Amygdala (tissue), 56 donors: ENCODE measurements around the gene TREML2.
"Not testable (repeated sequence)": the region's sequence is repeated elsewhere in the genome, so short reads cannot be mapped to it uniquely, and the experiment has no call there.

Experiments used
- DNase-seq, 56 donors: peaks; one replicate each; lab custom pipeline; 2025; lab: John Stamatoyannopoulos, UW

The TREML2 gene, protein sequence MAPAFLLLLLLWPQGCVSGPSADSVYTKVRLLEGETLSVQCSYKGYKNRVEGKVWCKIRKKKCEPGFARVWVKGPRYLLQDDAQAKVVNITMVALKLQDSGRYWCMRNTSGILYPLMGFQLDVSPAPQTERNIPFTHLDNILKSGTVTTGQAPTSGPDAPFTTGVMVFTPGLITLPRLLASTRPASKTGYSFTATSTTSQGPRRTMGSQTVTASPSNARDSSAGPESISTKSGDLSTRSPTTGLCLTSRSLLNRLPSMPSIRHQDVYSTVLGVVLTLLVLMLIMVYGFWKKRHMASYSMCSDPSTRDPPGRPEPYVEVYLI

GRCh38 chr6:41200901-41201763 is at the start of gene TREML2:
Gene TREML2 (minus strand): TSS chr6:41201149. CDS start chr6:41201008, 141 bp downstream.
- DNase-seq = no peak

GRCh38 chr6:41247882-41248705 is 47.1 kb upstream of the TREML2 start:
- DNase-seq = no peak

- DNase-seq = no peak
Observed at GRCh38 chr6:41247288-41247865, 46.4 kb upstream of the TREML2 start.

DNA sequence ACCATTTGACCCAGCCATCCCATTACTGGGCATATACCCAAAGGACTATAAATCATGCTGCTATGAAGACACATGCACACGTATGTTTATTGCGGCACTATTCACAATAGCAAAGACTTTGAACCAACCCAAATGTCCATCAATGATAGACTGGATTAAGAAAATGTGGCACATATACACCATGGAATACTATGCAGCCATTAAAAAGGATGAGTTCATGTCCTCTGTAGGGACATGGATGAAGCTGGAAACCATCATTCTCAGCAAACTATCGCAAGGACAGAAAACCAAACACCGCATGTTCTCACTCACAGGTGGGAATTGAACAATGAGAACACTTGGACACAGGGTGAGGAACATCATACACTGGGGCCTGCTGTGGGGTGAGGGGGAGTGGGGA is 45.6 kb upstream of the TREML2 start:
- not testable (repeated sequence) for DNase-seq

- no peak for DNase-seq
Observed at GRCh38 chr6:41239467-41240159, 38.7 kb upstream of the TREML2 start.

DNA sequence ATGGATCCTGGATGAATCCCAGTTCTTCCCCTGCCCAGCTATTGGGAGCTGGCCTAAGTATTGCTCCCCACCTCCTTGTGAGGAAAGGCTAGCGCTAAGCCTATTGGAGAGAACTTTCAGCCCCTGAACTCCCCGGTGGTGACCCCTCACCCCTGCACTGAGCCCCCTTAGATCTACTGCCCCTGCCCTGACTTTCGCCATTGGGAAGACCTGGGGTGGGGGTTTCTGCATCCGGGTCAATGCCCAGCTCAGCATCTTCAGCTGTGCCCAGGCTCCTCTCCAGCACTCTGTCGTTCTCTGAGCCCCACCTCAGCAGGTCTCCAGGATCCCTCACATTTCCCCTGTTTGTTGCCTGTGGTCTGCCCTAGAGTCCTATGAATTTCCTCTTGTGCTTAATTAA is 36.2 kb upstream of the TREML2 start:
- DNase-seq = no peak

GRCh38 chr6:41236276-41236675 is 35.3 kb upstream of the TREML2 start:
- no peak for DNase-seq

- DNase-seq = no peak
Observed at GRCh38 chr6:41232667-41233066, 31.7 kb upstream of the TREML2 start.

GRCh38 chr6:41231246-41231645 is 30.3 kb upstream of the TREML2 start:
- DNase-seq = no peak

DNA sequence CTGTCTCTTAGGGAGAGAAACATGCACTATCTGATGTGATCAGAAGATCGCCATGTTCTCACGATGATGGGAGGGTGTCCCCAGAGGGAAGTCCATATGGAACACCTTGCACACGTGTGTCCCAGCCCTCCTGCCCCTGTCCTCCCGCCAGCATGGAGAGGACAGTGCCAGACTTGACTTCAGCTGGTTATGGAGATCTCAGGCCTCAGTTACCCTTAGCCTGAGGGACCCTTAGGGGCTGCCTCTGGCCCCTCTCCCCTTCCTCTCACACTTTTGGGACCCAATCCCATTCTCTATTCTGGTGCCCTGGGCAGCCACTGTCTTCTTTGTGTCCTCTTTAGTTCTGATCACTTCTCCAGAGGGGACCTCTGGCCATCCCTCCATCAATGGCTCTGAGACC is 28.8 kb upstream of the TREML2 start:
- no peak for DNase-seq

- DNase-seq = no peak
Observed at GRCh38 chr6:41228616-41229015, 27.7 kb upstream of the TREML2 start.

DNA sequence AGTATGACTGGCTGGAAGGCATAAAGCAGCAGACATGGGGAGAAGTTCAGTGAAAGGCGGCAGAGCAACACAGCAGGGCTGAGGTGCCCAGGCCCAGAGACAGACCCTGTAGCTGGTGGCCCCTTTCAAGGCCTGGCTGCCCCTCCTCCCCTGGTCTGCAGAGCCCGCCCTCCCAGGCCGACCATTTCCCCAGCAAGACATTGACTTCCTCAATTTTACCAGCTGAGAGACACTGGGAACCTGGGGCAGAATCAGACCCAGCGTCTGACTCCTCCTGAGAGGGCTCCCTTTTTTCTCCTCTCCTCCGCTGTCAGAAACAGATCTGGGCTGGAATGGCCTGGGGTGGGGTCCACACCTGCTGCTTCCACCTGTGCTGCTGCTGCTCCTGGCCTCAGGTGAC is 27.1 kb upstream of the TREML2 start, which contains the start of gene TREML4:
Gene TREML4 (plus strand): TSS at position 254 of the 400 bp plus-strand sequence. CDS start 79 bp downstream, at position 333.
- DNase-seq = no peak

- DNase-seq = no peak
Observed at GRCh38 chr6:41226752-41227151, 25.8 kb upstream of the TREML2 start.

DNA sequence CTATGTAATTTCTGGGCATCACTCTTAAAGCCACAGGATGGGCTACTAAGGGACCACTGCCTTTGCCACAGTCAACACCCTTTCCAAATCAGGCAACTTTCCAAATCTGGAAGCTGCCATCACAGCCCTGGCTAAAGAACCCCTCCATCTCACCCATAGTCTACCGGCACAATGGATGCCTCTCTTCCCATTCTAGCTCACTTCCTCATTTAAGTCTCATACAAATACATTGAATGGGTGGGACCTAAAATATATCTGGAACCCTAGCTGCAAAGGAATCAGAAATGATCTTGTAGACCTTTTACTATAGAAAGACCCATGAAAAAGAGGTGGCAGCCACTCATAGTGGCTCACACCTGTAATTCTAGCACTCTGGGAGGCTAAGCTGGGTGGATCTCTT is 23.9 kb upstream of the TREML2 start:
- DNase-seq = no peak

- DNase-seq = no peak
Observed at GRCh38 chr6:41222513-41222912, 21.6 kb upstream of the TREML2 start.

DNA sequence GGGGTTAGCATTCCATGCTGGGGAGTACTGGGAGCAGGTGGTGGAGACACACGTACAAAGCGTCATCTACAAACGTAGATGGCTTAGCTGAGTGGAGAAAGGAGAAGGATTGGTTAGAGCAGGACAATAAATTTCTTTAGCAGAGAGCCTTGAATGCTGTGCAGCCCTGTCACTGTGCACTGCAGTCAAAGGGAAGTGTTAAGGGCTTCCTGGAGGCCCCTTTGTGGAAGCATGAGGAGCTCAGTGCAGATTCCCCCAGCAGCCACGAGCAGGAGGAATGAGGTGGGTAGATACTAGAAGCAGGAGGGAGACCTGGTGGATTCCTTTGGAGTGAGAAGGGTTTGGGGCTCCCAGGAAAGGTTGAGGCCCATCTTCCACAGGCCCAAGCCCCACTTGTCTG is 21.1 kb upstream of the TREML2 start:
- no peak for DNase-seq

- DNase-seq = no peak
Observed at GRCh38 chr6:41216616-41217015, 15.7 kb upstream of the TREML2 start.

DNA sequence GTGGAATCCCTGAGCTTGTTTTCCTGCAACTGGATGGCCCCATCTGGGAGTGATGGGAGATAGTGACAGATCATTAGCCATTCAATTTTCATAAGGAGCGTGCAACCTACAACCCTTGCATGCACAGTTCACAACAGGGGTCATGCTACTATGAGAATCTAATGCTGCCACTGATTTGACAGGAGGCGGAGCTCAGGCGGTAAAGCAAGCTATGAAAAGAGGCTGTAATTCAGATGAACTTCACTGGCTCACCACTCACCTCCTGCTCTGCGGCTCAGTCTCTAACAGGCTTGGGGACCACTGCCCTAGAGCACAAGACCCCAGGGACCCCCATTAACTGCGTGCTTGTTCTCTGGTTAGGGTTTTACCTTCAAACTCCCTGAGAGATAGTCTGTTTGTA is 14.8 kb upstream of the TREML2 start:
- no peak for DNase-seq

DNA sequence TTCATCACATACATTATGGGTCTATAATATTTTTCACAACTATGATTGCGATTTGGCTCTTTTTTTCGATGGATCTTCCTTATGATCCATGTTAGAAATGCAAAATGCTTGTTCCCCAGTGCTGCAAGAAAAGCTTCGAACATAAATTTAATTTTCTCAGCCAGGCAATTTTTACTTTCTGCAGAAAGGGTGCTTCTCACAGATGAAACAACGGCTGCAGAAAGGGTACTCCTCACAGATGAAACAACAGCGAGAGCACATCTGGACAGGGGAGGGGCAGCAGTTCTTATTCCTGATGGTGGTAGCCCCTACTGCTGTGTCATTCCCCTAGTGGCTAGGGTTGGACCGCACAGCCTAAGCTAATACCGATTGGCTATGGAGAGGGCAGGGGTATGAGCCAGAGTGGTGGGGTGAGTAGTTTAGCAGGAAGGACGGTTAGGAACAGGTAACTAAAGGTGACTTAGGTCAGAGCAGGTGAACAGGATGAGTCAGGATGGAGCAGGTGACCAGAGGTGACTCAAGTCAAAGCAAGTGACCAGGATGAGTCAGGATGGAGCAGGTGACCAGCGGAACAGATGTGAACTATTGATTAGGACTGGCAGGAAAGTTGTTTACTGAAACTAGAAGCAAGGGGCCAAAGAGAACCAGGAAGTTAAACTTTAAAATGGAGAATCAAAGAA is 13.8 kb upstream of the TREML2 start:
- DNase-seq = no peak
